H1 (cell line): ENCODE data around the gene KRTAP5-1. TPM values are rescaled to one million over a fixed set of nuclear protein-coding genes. Genes with fewer than 3 reads are reported as not detected.
A peak's percentile ranks its signal among the peaks of the same experiment; 100 is the strongest.

Source experiments
- CTCF ChIA-PET: fragments of 300-600 bp; sonication (Branson Sonifier 250); formaldehyde crosslinking; loops from one replicate; lab custom pipeline; 2021; ENCODE audit not compliant: partially characterized antibody; lab: Charles Lee
- POLR2A ChIA-PET: fragments of 300-600 bp; sonication (Branson Sonifier 250); formaldehyde crosslinking; loops from one replicate; lab custom pipeline; 2021; ENCODE audit warnings: inconsistent platforms; ENCODE audit not compliant: partially characterized antibody; lab: Charles Lee
- DNase-seq, 2 experiments: peaks; one replicate each; pipeline versions ENCODE4 v3.0.0 to v3.0.0-alpha.2; 2010 to 2022; ENCODE audit warnings: low spot score in 2 of 2, low read depth in 1 of 2, mixed read lengths in 1 of 2
- FAIRE-seq: peaks from 2 replicates; lab custom pipeline; 2011; peaks lifted over from hg19 to GRCh38; lab: Jason Lieb, UNC
- H2AFZ ChIP-seq: 2 replicates; pipeline ENCODE4 v1.8.1; 2012; ENCODE audit warnings: low read length, inconsistent platforms
- H2AK5ac ChIP-seq: 2 replicates; pipeline ENCODE4 v1.6.1; 2013; ENCODE audit warnings: low read depth, low read length
- H2BK120ac ChIP-seq: replicated peaks from 2 replicates; pipeline ENCODE3; 2013; ENCODE audit warnings: low read depth, low read length, inconsistent platforms
- H2BK12ac ChIP-seq: 2 replicates; pipeline ENCODE4 v1.6.1; 2013; ENCODE audit warnings: low read depth, low read length
- H2BK15ac ChIP-seq: 2 replicates; pipeline ENCODE4 v1.6.1; 2013; ENCODE audit warnings: low read length
- H2BK20ac ChIP-seq: 2 replicates; pipeline ENCODE4 v1.6.1; 2013; ENCODE audit warnings: low read length
- H2BK5ac ChIP-seq: 2 replicates; pipeline ENCODE4 v1.6.1; 2013; ENCODE audit warnings: low read depth, low read length
- H3K14ac ChIP-seq: 2 replicates; pipeline ENCODE4 v1.6.1; 2013; ENCODE audit warnings: inconsistent platforms; ENCODE audit not compliant: insufficient read length
- H3K18ac ChIP-seq: 2 replicates; pipeline ENCODE4 v1.6.1; 2013; ENCODE audit warnings: low read length; ENCODE audit errors: extremely low read depth
- H3K23ac ChIP-seq: 2 replicates; pipeline ENCODE4 v1.6.1; 2013; ENCODE audit warnings: inconsistent platforms; ENCODE audit not compliant: insufficient read length
- H3K23me2 ChIP-seq: 2 replicates; pipeline ENCODE4 v1.6.1; 2013; ENCODE audit warnings: low read depth, low read length
- H3K27ac ChIP-seq: 2 replicates; pipeline ENCODE4 v1.6.1; 2011; ENCODE audit warnings: low read depth, low read length, inconsistent platforms
- H3K27me3 ChIP-seq, 4 experiments: replicated peaks in 1 of 4; 1 replicate in 1 of 4; 2 replicates in 3 of 4; pipeline versions ENCODE4 v1.6.1 to v1.8.1; 2011 to 2013; ENCODE audit warnings: low read length in 3 of 4, mild to moderate bottlenecking in 3 of 4, inconsistent platforms in 2 of 4, mixed read lengths in 2 of 4, moderate library complexity in 1 of 4; ENCODE audit not compliant: control insufficient read depth in 3 of 4, insufficient read depth in 3 of 4; ENCODE audit errors: extremely low read depth in 1 of 4
- H3K36me3 ChIP-seq, 4 experiments: 2 replicates each; pipeline versions ENCODE4 v1.6.1 to v1.8.1; 2011 to 2013; ENCODE audit warnings: mild to moderate bottlenecking in 4 of 4, low read length in 3 of 4, moderate library complexity in 2 of 4, control low read depth in 1 of 4, inconsistent platforms in 1 of 4; ENCODE audit not compliant: insufficient read depth in 4 of 4, control insufficient read depth in 2 of 4
- H3K4ac ChIP-seq: replicated peaks from 2 replicates; pipeline ENCODE3; 2013; ENCODE audit warnings: low read length, low read depth, mixed read lengths, inconsistent platforms; ENCODE audit not compliant: insufficient read length
- H3K4me1 ChIP-seq, 4 experiments: replicated peaks in 1 of 4; 1 replicate in 1 of 4; 2 replicates in 3 of 4; pipeline versions ENCODE4 v1.6.1 to v1.8.1; 2011 to 2013; ENCODE audit warnings: low read length in 3 of 4, inconsistent platforms in 2 of 4, mixed read lengths in 1 of 4; ENCODE audit not compliant: insufficient read depth in 4 of 4, control insufficient read depth in 3 of 4
- H3K4me2 ChIP-seq, 2 experiments: 2 replicates each; pipeline versions ENCODE4 v1.6.1 to v1.8.1; 2011 to 2013; ENCODE audit warnings: low read depth in 2 of 2, low read length in 2 of 2, control low read depth in 1 of 2, inconsistent platforms in 1 of 2, mild to moderate bottlenecking in 1 of 2; ENCODE audit not compliant: insufficient read depth in 1 of 2
- H3K4me3 ChIP-seq, 4 experiments: fragments of 200-600, 300-600 bp in 1 of 4; sonication (generic), shearing (Covaris generic), sonication (Bioruptor Twin) in 1 of 4; 2 replicates each; pipeline versions ENCODE4 v1.5.1 to v1.8.1; 2011 to 2016; ENCODE audit warnings: low read length in 4 of 4, low read depth in 3 of 4, control low read depth in 2 of 4, inconsistent platforms in 2 of 4, mild to moderate bottlenecking in 2 of 4, mixed read lengths in 1 of 4, moderate library complexity in 1 of 4; ENCODE audit not compliant: insufficient read depth in 2 of 4; ENCODE audit errors: extremely low read depth in 1 of 4
- H3K56ac ChIP-seq: replicated peaks from 2 replicates; pipeline ENCODE3; 2013; ENCODE audit warnings: low read depth, mild to moderate bottlenecking, mixed read lengths, low read length, inconsistent platforms; ENCODE audit not compliant: insufficient read length
- H3K79me1 ChIP-seq: 2 replicates; pipeline ENCODE4 v1.6.1; 2013; ENCODE audit warnings: low read depth, low read length, control low read depth
- H3K79me2 ChIP-seq, 2 experiments: 2 replicates each; pipeline versions ENCODE4 v1.6.1 to v1.8.1; 2012 to 2013; ENCODE audit warnings: low read length in 2 of 2, mild to moderate bottlenecking in 2 of 2, inconsistent platforms in 1 of 2; ENCODE audit not compliant: insufficient read depth in 2 of 2, control insufficient read depth in 1 of 2
- H3K9ac ChIP-seq, 4 experiments: replicated peaks in 1 of 4; 1 replicate in 1 of 4; 2 replicates in 3 of 4; pipeline versions ENCODE4 v1.6.1 to v1.8.1; 2011 to 2013; ENCODE audit warnings: low read depth in 3 of 4, low read length in 3 of 4, control low read depth in 2 of 4, mild to moderate bottlenecking in 2 of 4, moderate library complexity in 2 of 4, inconsistent platforms in 1 of 4; ENCODE audit errors: extremely low read depth in 1 of 4
- H3K9me3 ChIP-seq, 2 experiments: 2 replicates each; pipeline versions ENCODE4 v1.6.1 to v1.8.1; 2012 to 2013; ENCODE audit warnings: mild to moderate bottlenecking in 2 of 2, moderate library complexity in 2 of 2, control low read depth in 1 of 2, inconsistent platforms in 1 of 2, low read depth in 1 of 2, low read length in 1 of 2, mixed read lengths in 1 of 2; ENCODE audit not compliant: insufficient read depth in 2 of 2
- H4K20me1 ChIP-seq, 2 experiments: replicated peaks in 1 of 2; 2 replicates each; pipeline versions ENCODE3 to v1.8.1; 2011 to 2013; ENCODE audit warnings: inconsistent platforms in 2 of 2, low read length in 2 of 2, mild to moderate bottlenecking in 1 of 2; ENCODE audit not compliant: insufficient read depth in 2 of 2, control insufficient read depth in 1 of 2
- H4K5ac ChIP-seq: 2 replicates; pipeline ENCODE4 v1.6.1; 2013; ENCODE audit warnings: low read length, low read depth, mixed read lengths, inconsistent platforms; ENCODE audit not compliant: insufficient read length
- H4K8ac ChIP-seq: 2 replicates; pipeline ENCODE4 v1.8.0; 2013; ENCODE audit warnings: mild to moderate bottlenecking, moderate library complexity, low read length, inconsistent platforms; ENCODE audit not compliant: insufficient read depth; ENCODE audit errors: extremely low read depth
- H4K91ac ChIP-seq: replicated peaks from 2 replicates; pipeline ENCODE3; 2013; ENCODE audit warnings: low read length, mixed read lengths, inconsistent platforms; ENCODE audit not compliant: insufficient read length
- CEBPB ChIP-seq: IDR thresholded peaks from 2 replicates; pipeline ENCODE4 v1.6.1; 2012; ENCODE audit warnings: low read depth, low read length
- CHD1 ChIP-seq: IDR thresholded peaks from 2 replicates; pipeline ENCODE4 v1.6.1; 2012; ENCODE audit warnings: low read depth, low read length, improper control_type of control experiment
- EGR1 ChIP-seq: IDR thresholded peaks from 2 replicates; pipeline ENCODE4 v1.6.1; 2011; ENCODE audit warnings: low read depth, low read length, borderline replicate concordance
- EP300 ChIP-seq, 2 experiments: IDR thresholded peaks; 1 replicate in 1 of 2; 2 replicates in 1 of 2; pipeline ENCODE4 v1.6.1; 2011 to 2012; ENCODE audit warnings: low read depth in 2 of 2, low read length in 2 of 2, mild to moderate bottlenecking in 2 of 2, borderline replicate concordance in 1 of 2, inconsistent platforms in 1 of 2, moderate library complexity in 1 of 2
- PHF8 ChIP-seq: fragments of 200-600 bp; sonication (generic); conservative IDR thresholded peaks from 2 replicates; pipeline ENCODE4 v1.7.1; 2012; ENCODE audit warnings: low read depth, mild to moderate bottlenecking, inconsistent platforms, low read length, moderate library complexity
- POLR2AphosphoS5 ChIP-seq: IDR thresholded peaks from 2 replicates; pipeline ENCODE4 v1.6.1; 2011; ENCODE audit warnings: low read depth, low read length
- SAP30 ChIP-seq: fragments of 300-600 bp; sonication (generic); IDR thresholded peaks from 2 replicates; pipeline ENCODE4 v1.7.1; 2012; ENCODE audit warnings: low read length, moderate library complexity, mild to moderate bottlenecking, inconsistent platforms; ENCODE audit not compliant: insufficient read depth, insufficient replicate concordance
- SRF ChIP-seq: IDR thresholded peaks from 2 replicates; pipeline ENCODE4 v1.6.1; 2011; ENCODE audit warnings: mild to moderate bottlenecking, low read depth, low read length, moderate library complexity
- TAF1 ChIP-seq: IDR thresholded peaks from 2 replicates; pipeline ENCODE4 v1.6.1; 2011; ENCODE audit warnings: mild to moderate bottlenecking, low read depth, low read length
- TAF7 ChIP-seq: optimal IDR thresholded peaks from 2 replicates; pipeline ENCODE3; 2011; ENCODE audit warnings: low read depth, mild to moderate bottlenecking, inconsistent platforms, low read length, moderate library complexity, borderline replicate concordance
- YY1 ChIP-seq: IDR thresholded peaks from 2 replicates; pipeline ENCODE4 v1.6.1; 2011; ENCODE audit warnings: low read depth, mild to moderate bottlenecking, low read length
- WGBS, 2 experiments: shearing (Covaris generic) in 1 of 2; methylation state at CpG; one replicate each; pipeline versions ENCODE4 v1.1.6 to v1.1.7; 2013 to 2015; ENCODE audit warnings: low lambda C conversion rate in 2 of 2, mixed read lengths in 2 of 2, inconsistent platforms in 1 of 2, low coverage in 1 of 2, missing lambda C conversion rate in 1 of 2; ENCODE audit not compliant: insufficient replicate concordance in 2 of 2, insufficient coverage in 1 of 2, insufficient read length in 1 of 2; ENCODE audit errors: extremely low coverage in 1 of 2, missing lambda C conversion rate in 1 of 2; 5-methylcytosine and 5-hydroxymethylcytosine counted together
- polyA plus RNA-seq, 7 experiments: library from polyadenylated mRNA; depleted of rRNA in 3 of 7; stranded (reverse) in 5 of 7; unstranded in 2 of 7; fragments of >200 nt in 5 of 7; fragments of 200-250 nt in 2 of 7; gene quantifications; 1 replicate in 5 of 7; 2 replicates in 1 of 7; 4 replicates in 1 of 7; pipeline versions ENCODE4 v1.2.1 to v1.2.3, GENCODE V29; 2011 to 2013; ENCODE audit warnings: missing spikeins in 2 of 7, mixed read lengths in 2 of 7
- total RNA-seq: library from RNA; stranded (reverse); fragmentation: NEBNext Ultra II Directional; extraction: Animal tissue kit (Norgen Biotek cat#: 25700); gene quantifications from 2 replicates; pipeline ENCODE4 v1.2.1, GENCODE V29; 2021

The KRTAP5-1 gene
- total and polyA plus RNA-seq, 2 of the 8 experiments (the other 6 are each of a cell fraction or from before 2014, with no cell fraction given): not detected

DNA sequence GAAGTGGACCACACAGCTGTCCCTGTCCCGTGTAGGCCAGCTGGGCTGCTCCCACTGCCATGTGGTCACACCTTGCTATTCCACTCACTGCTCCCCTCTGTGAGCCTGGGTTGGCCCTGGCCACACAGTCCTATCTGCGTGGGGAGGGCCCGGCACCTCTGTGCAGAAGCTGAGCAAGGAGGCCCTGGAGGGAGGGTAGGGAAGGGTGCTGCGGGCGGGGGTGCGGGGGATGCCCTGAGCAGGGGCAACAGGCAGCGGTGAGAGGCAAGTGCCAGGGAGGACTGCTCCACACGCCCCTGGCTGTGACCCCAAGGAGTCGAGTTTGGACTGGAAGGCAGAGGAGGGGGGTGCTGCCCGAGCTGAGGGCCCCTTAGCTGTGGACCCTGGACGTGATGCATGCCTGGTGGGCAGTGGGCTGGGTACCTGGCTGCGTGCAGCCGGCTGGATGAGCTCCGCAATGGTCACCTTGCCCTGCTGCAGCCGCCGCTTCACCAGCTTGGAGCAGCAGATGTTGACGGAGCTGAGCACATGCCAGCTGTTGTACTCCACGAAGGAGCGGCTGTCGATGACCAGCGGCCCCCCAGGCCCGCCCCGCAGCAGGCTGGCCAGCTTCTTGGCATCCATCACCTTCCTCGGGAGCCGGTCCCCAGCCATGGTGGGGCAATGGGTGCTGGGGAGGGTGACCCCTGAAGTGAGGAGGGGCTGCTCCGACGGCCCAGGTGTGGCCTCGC is 19.7 kb downstream of the KRTAP5-1 start:
- Histone ChIP-seq H4K91ac (no peak overlapping the region), H3K4me1 (peaks cover 0 to 45% (median 32%) of the 10 kb centered on the region in 4 experiments; a peak in 6 of 7 replicates), H3K27me3 (peaks cover 0 to 12% (median 9%) of the 10 kb centered on the region in 4 experiments; a peak in 4 of 7 replicates), H3K27ac (no peak overlapping the region), H2BK20ac (peak overlapping the region; percentile 72; the same call in 1 of the 2 replicates), H3K23me2 (no peaks in the 10 kb centered on the region), H2BK15ac (peak overlapping the region; percentile 100; the same call in 1 of the 2 replicates), H3K79me2 (no peaks in the 10 kb centered on the region), H3K79me1 (no peaks in the 10 kb centered on the region), H3K4me3 (no peak overlapping the region), H4K20me1 (peaks cover 2 to 23% of the 10 kb centered on the region in 2 experiments), H3K9ac (no peak overlapping the region), H3K14ac (no peak overlapping the region), H2AFZ (no peak overlapping the region), H3K9me3 (no peaks in the 10 kb centered on the region), H3K4me2 (no peak overlapping the region), H3K56ac (no peak overlapping the region), H2AK5ac (peak overlapping the region; percentile 86; the same call in 1 of the 2 replicates), H3K18ac (no peak overlapping the region), H2BK5ac (peak overlapping the region; percentile 49; the same call in 1 of the 2 replicates), H2BK120ac (no peak overlapping the region), H3K36me3 (no peaks in the 10 kb centered on the region), H2BK12ac (peak overlapping the region; percentile 63; the same call in 1 of the 2 replicates), H3K4ac (no peak overlapping the region), H4K5ac (no peak overlapping the region), H4K8ac (no peak overlapping the region; the same call in 1 of the 2 replicates), H3K23ac (no peak overlapping the region)
- 89% methylated on average over 20 of the region's 28 CpGs; no CpG with 5 or more reads in 1 of the 2 experiments for WGBS, 2 experiments
- FAIRE-seq: no peak
- ChIA-PET POLR2A (interaction anchor here (0.7 to 6.9 kb wide), 6 partner anchors 8 to 31 kb away, joined by 3 to 58 read pairs (median 7); no protein-coding TSS in a partner anchor), CTCF (interaction anchor here (0.6 to 9.1 kb wide), 9 partner anchors 9 to 474 kb away, joined by 3 to 100 read pairs (median 5); no protein-coding TSS in a partner anchor)
- no peak for DNase-seq
- TF ChIP-seq CEBPB (no peak), EP300 (IDR thresholded peaks at IDR 0.05; ENCODE audit: borderline replicate concordance in 1 of 2, low read depth in 2 of 2, low read length in 2 of 2) (no peak), TAF7 (no peak), TAF1 (no peak), SAP30 (no peak), CHD1 (no peak), YY1 (no peak), POLR2AphosphoS5 (no peak), PHF8 (no peak), EGR1 (no peak), SRF (no peak)
